Measurements from ENCODE around the gene NADK2. TPM values are rescaled to one million over a fixed set of nuclear protein-coding genes. Genes with fewer than 3 reads are reported as not detected.

Gene NADK2
- total and polyA plus RNA-seq, 9 of the 15 experiments (the other 6 are each of a cell fraction or from before 2014, with no cell fraction given), result 10.6 to 41.0 (median 24.0) TPM

GRCh38 chr5:36242534-36243485 is 1.1 kb upstream of the NADK2 start:
- no peak for ATAC-seq
- TSS peak; percentile 64 for BruUV-seq (replicated peaks)
- H3K79me2 ChIP-seq (ENCODE audit: control insufficient read depth, insufficient read depth, low read length), result peaks cover 40% of the 10 kb centered on the region
- peaks cover 20 to 30% of the 10 kb centered on the region in 2 experiments for H3K4me1 ChIP-seq (replicated peaks in 1 of 2; ENCODE audit: control insufficient read depth in 2 of 2, insufficient read depth in 2 of 2, low read length in 2 of 2)
- no peaks in the 10 kb centered on the region for H3K27me3 ChIP-seq (ENCODE audit: control insufficient read depth in 2 of 2, insufficient read depth in 2 of 2, low read length in 2 of 2)
- H3K4me3 ChIP-seq, result peak overlapping the region; percentile 83; the same call in 1 of the 2 replicates
- CTCF ChIA-PET (ENCODE audit: low intra/inter-chr PET ratio), result interaction anchor here (1.3 to 1.5 kb wide), 3 partner anchors 62 to 265 kb away, joined by 5 to 6 read pairs (median 6); no protein-coding TSS in a partner anchor
- H3K36me3 ChIP-seq (ENCODE audit: control insufficient read depth, insufficient read depth, low read length), result no peaks in the 10 kb centered on the region
- POLR2A ChIA-PET, result interaction anchor here (0.6 to 9.0 kb wide), 17 partner anchors 8 to 1331 kb away, joined by 3 to 71 read pairs (median 4); no protein-coding TSS in a partner anchor
- H4K20me1 ChIP-seq (replicated peaks; ENCODE audit: control insufficient read depth, insufficient read depth, low read length), result no peaks in the 10 kb centered on the region
- H3K9ac ChIP-seq (ENCODE audit: insufficient read depth in 1 of 2, low read depth in 2 of 2, low read length in 2 of 2), result peak overlapping the region; percentile 80 to 97; a peak in 3 of 4 replicates
- H3K9me3 ChIP-seq (replicated peaks; ENCODE audit: control insufficient read depth, insufficient read depth, low read depth, low read length), result peaks cover 6% of the 10 kb centered on the region; the same call in 1 of the 2 replicates
- FAIRE-seq, result no peak
- in situ Hi-C loops (cut with MboI), result no loop called here
- DNase-seq (ENCODE audit: extremely low read depth in 1 of 4, low spot score in 3 of 4), result no peak
- peak overlapping the region; percentile 97 for H2AFZ ChIP-seq (ENCODE audit: low read depth, low read length)
- peak overlapping the region; percentile 81 for H3K4me2 ChIP-seq (ENCODE audit: insufficient read depth, low read length)
- no peaks in the 10 kb centered on the region for H3K9me1 ChIP-seq (ENCODE audit: control insufficient read depth, insufficient read depth, low read length)
- intact Hi-C loops (cut with micrococcal nuclease), result loop anchor here (1.0 to 10.0 kb wide), 3 partner anchors 64 to 452 kb away; partner anchors contain the start of gene LMBRD2
- 94% methylated on average over 20 of the region's 24 CpGs for WGBS (ENCODE audit: insufficient coverage, low coverage, missing lambda C conversion rate)
- H3K27ac ChIP-seq (ENCODE audit: extremely low read depth, low read depth, low read length), result peak overlapping the region; percentile 99
- TF ChIP-seq RAD51 (IDR thresholded peaks at IDR 0.05; ENCODE audit: borderline replicate concordance, low read depth) (no peak; the same call in 1 of the 2 replicates), COPS2 (conservative IDR thresholded peaks at IDR 0.05) (no peak), KHSRP (IDR thresholded peaks at IDR 0.05) (no peak), VEZF1 (CRISPR knock-in tag; IDR thresholded peaks at IDR 0.05) (no peak), HSF4 (CRISPR knock-in tag; IDR thresholded peaks at IDR 0.05; ENCODE audit: borderline replicate concordance) (no peak), MAFG (tag; conservative IDR thresholded peaks at IDR 0.05) (no peak), TFE3 (CRISPR knock-in tag; IDR thresholded peaks at IDR 0.05) (0 out of 2 replicates have a peak, but pooled peaks have one; percentile 0), TCFL5 (CRISPR knock-in tag; conservative IDR thresholded peaks at IDR 0.05) (no peak), MYBL2 (IDR thresholded peaks at IDR 0.05; ENCODE audit: low read depth) (no peak), MYBL2 (CRISPR knock-in tag; IDR thresholded peaks at IDR 0.05; ENCODE audit: borderline replicate concordance) (no peak), AFF1 (IDR thresholded peaks at IDR 0.05; ENCODE audit: low read depth in 1 of 2, partially characterized antibody in 2 of 2) (no peak), NCOA1 (IDR thresholded peaks at IDR 0.05; ENCODE audit: low read depth) (no peak), TCF15 (CRISPR knock-in tag; IDR thresholded peaks at IDR 0.05) (no peak)

Measured in K562 (cell line).